Measurements from ENCODE around the gene SUPT4H1.

Gene SUPT4H1

GRCh38 chr17:58302919-58303585 is 48.9 kb downstream of the SUPT4H1 start:
- no peak for DNase-seq

- no peak for DNase-seq
Measured at GRCh38 chr17:58302171-58302918, 49.7 kb downstream of the SUPT4H1 start.

- DNase-seq, result no peak
Measured at GRCh38 chr17:58301504-58302150, 50.4 kb downstream of the SUPT4H1 start.

GRCh38 chr17:58300336-58300735 is 51.7 kb downstream of the SUPT4H1 start:
- DNase-seq, result no peak

Data from GF-D8 (cell line).